ENCODE measurements around the gene S100PBP. TPM values are rescaled to one million over a fixed set of nuclear protein-coding genes. Genes with fewer than 3 reads are reported as not detected.
A peak's percentile ranks its signal among the peaks of the same experiment; 100 is the strongest.
"Not testable (repeated sequence)": the region's sequence is repeated elsewhere in the genome, so short reads cannot be mapped to it uniquely, and the experiment has no call there.

S100PBP gene
- total RNA-seq, 3 donors from 2014 or later (not counting 1 experiment from before 2014, with no cell fraction given), result 84.5 to 114 (median 85.5) TPM

- intact Hi-C loops (cut with micrococcal nuclease), result loop anchor here (1.0 to 10.0 kb wide), 2 partner anchors 18 to 174 kb away; partner anchors contain the start of genes S100PBP and YARS1
- 75% methylated on average over 7 of the region's 8 CpGs for WGBS (ENCODE audit: insufficient coverage)
- H3K4me3 ChIP-seq (ENCODE audit: low read length), result peak overlapping the region; percentile 4
Observed at GRCh38 chr1:32798679-32799416, 18.6 kb upstream of the S100PBP start.

GRCh38 chr1:32801096-32801715 lies 16.2 kb upstream of the S100PBP start:
- 54% methylated on average over 4 of the region's 9 CpGs for WGBS (ENCODE audit: insufficient coverage)
- peak in 1 of 2 donors; percentile 81 for DNase-seq
- Histone ChIP-seq H3K4me3 (ENCODE audit: low read length) (no peak overlapping the region), H3K36me3 (ENCODE audit: control insufficient read depth, insufficient read depth, low read length) (peaks cover 23% of the 10 kb centered on the region), H3K4me1 (ENCODE audit: control insufficient read depth, insufficient read depth, low read length) (peaks cover 52% of the 10 kb centered on the region), H3K9me3 (ENCODE audit: control insufficient read depth, insufficient read depth, low read length) (no peaks in the 10 kb centered on the region), H3K27me3 (ENCODE audit: control insufficient read depth, insufficient read depth, low read length) (no peaks in the 10 kb centered on the region), H3K27ac (ENCODE audit: low read length) (peak overlapping the region; percentile 79)
- Mint-ChIP-seq H3K27me3 (ENCODE audit: low read depth in 2 of 2) (no peaks in the 10 kb centered on the region), H3K36me3 (no peaks in the 10 kb centered on the region), H3K4me1 (peaks cover 46 to 48% of the 10 kb centered on the region in 2 donors), H3K4me3 (peak overlapping the region; percentile 70), H3K27ac (peak overlapping the region; percentile 90 to 93), H3K9me3 (peaks cover 0 to 2% of the 10 kb centered on the region in 2 donors)
- intact Hi-C loops (cut with micrococcal nuclease), result no loop called here
- TF ChIP-seq CTCF (IDR thresholded peaks at IDR 0.05), result no peak
- ATAC-seq, result peak; percentile 44 to 64 (median 62)

More at GRCh38 chr1:32798679-32799416, 18.6 kb upstream of the S100PBP start:
- peak; percentile 74 to 88 (median 79) for ATAC-seq
- Histone ChIP-seq H3K4me1 (ENCODE audit: control insufficient read depth, insufficient read depth, low read length) (peaks cover 58% of the 10 kb centered on the region), H3K36me3 (ENCODE audit: control insufficient read depth, insufficient read depth, low read length) (peaks cover 25% of the 10 kb centered on the region), H3K27ac (ENCODE audit: low read length) (peak overlapping the region; percentile 79), H3K27me3 (ENCODE audit: control insufficient read depth, insufficient read depth, low read length) (no peaks in the 10 kb centered on the region), H3K9me3 (ENCODE audit: control insufficient read depth, insufficient read depth, low read length) (no peaks in the 10 kb centered on the region)
- peaks cover 0 to 2% of the 10 kb centered on the region in 2 donors for H3K9me3 Mint-ChIP-seq
- H3K4me1 Mint-ChIP-seq, result peaks cover 46 to 48% of the 10 kb centered on the region in 2 donors
- H3K4me3 Mint-ChIP-seq, result peak overlapping the region; percentile 84
- no peak for TF ChIP-seq CTCF (IDR thresholded peaks at IDR 0.05)
- no peaks in the 10 kb centered on the region for H3K27me3 Mint-ChIP-seq (ENCODE audit: low read depth in 2 of 2)
- H3K27ac Mint-ChIP-seq, result peak overlapping the region; percentile 90 to 93
- DNase-seq, result peak in 1 of 2 donors; percentile 82
- no peaks in the 10 kb centered on the region for H3K36me3 Mint-ChIP-seq

- ATAC-seq; H3K9me3 ChIP-seq (ENCODE audit: control insufficient read depth, insufficient read depth, low read length); H3K4me3 Mint-ChIP-seq; intact Hi-C loops (cut with micrococcal nuclease); H3K27ac Mint-ChIP-seq; H3K27me3 ChIP-seq (ENCODE audit: control insufficient read depth, insufficient read depth, low read length); H3K4me3 ChIP-seq (ENCODE audit: low read length); H3K27me3 Mint-ChIP-seq (ENCODE audit: low read depth in 2 of 2); H3K27ac ChIP-seq (ENCODE audit: low read length); DNase-seq; H3K36me3 Mint-ChIP-seq; H3K9me3 Mint-ChIP-seq: not testable (repeated sequence)
- H3K36me3 ChIP-seq (ENCODE audit: control insufficient read depth, insufficient read depth, low read length), result peaks cover 42% of the 10 kb centered on the region
- WGBS (ENCODE audit: insufficient coverage), result 98% methylated on average over 24 of the region's 30 CpGs
- H3K4me1 Mint-ChIP-seq, result peaks cover 27 to 35% of the 10 kb centered on the region in 2 donors
- H3K4me1 ChIP-seq (ENCODE audit: control insufficient read depth, insufficient read depth, low read length), result peaks cover 21% of the 10 kb centered on the region
Observed at GRCh38 chr1:32804460-32804859, 13.0 kb upstream of the S100PBP start.

GRCh38 chr1:32806290-32806689 lies 11.2 kb upstream of the S100PBP start:
- Histone ChIP-seq H3K4me1 (ENCODE audit: control insufficient read depth, insufficient read depth, low read length) (peaks cover 11% of the 10 kb centered on the region), H3K4me3 (ENCODE audit: low read length) (no peak overlapping the region), H3K9me3 (ENCODE audit: control insufficient read depth, insufficient read depth, low read length) (no peaks in the 10 kb centered on the region), H3K27ac (ENCODE audit: low read length) (no peak overlapping the region), H3K27me3 (ENCODE audit: control insufficient read depth, insufficient read depth, low read length) (no peaks in the 10 kb centered on the region), H3K36me3 (ENCODE audit: control insufficient read depth, insufficient read depth, low read length) (peaks cover 57% of the 10 kb centered on the region)
- intact Hi-C loops (cut with micrococcal nuclease), result no loop called here
- no peak overlapping the region for H3K27ac Mint-ChIP-seq
- ATAC-seq (no peak), DNase-seq (no peak)
- 94% methylated on average over 6 of the region's 6 CpGs for WGBS (ENCODE audit: insufficient coverage)
- no peaks in the 10 kb centered on the region for H3K27me3 Mint-ChIP-seq (ENCODE audit: low read depth in 2 of 2)
- no peak for TF ChIP-seq CTCF (IDR thresholded peaks at IDR 0.05)
- H3K9me3 Mint-ChIP-seq, result no peaks in the 10 kb centered on the region
- peaks cover 22 to 30% of the 10 kb centered on the region in 2 donors for H3K4me1 Mint-ChIP-seq
- H3K4me3 Mint-ChIP-seq, result no peak overlapping the region
- H3K36me3 Mint-ChIP-seq, result peaks cover 12% of the 10 kb centered on the region
